Measurements from ENCODE around the gene CNOT9.

- TF ChIP-seq E2F4 (IDR thresholded peaks at IDR 0.05; ENCODE audit: low read depth, low read length) (no peak), CTCF (IDR thresholded peaks at IDR 0.05 in 2 of 3, conservative IDR thresholded peaks at IDR 0.05 in 1 of 3; ENCODE audit: control insufficient read depth in 2 of 3, extremely low read depth in 1 of 3, insufficient read depth in 1 of 3, low read depth in 3 of 3, low read length in 3 of 3) (no peak), MAX (IDR thresholded peaks at IDR 0.05; ENCODE audit: low read depth, low read length) (no peak), POLR2AphosphoS5 (IDR thresholded peaks at IDR 0.05; ENCODE audit: low read length) (no peak), MTA3 (IDR thresholded peaks at IDR 0.05; ENCODE audit: borderline replicate concordance, low read length) (no peak)
Measured at GRCh38 chr2:218566296-218566695, 2.3 kb upstream of the CNOT9 start.

All from GM12878 (cell line).